Hepatocyte (in vitro differentiated cells): ENCODE measurements around the gene GNB1L. TPM values are rescaled to one million over a fixed set of nuclear protein-coding genes. Genes with fewer than 3 reads are reported as not detected.

Source experiments
- DNase-seq: peaks from one replicate; pipeline ENCODE4 v3.0.0-alpha.2; 2016; ENCODE audit warnings: low spot score
- H2AFZ ChIP-seq: fragments of 200-600 bp; sonication (generic); 2 replicates; pipeline ENCODE4 v1.6.0; 2016; ENCODE audit warnings: antibody characterized with exemption, mild to moderate bottlenecking
- H3K27ac ChIP-seq: fragments of 200-600 bp; sonication (generic); 2 replicates; pipeline ENCODE4 v1.5.1; 2016; ENCODE audit warnings: mild to moderate bottlenecking
- H3K27me3 ChIP-seq: fragments of 200-600 bp; sonication (generic); 2 replicates; pipeline ENCODE4 v1.6.1; 2016
- H3K36me3 ChIP-seq: fragments of 200-600 bp; sonication (generic); replicated peaks from 2 replicates; pipeline ENCODE4 v1.5.1; 2016; ENCODE audit warnings: low read depth; ENCODE audit not compliant: insufficient read depth
- H3K4me1 ChIP-seq: fragments of 200-600 bp; sonication (generic); 2 replicates; pipeline ENCODE4 v1.5.1; 2016; ENCODE audit warnings: mild to moderate bottlenecking, moderate library complexity; ENCODE audit not compliant: insufficient read depth
- H3K4me2 ChIP-seq: fragments of 200-600 bp; sonication (generic); 2 replicates; pipeline ENCODE4 v1.6.0; 2016
- H3K4me3 ChIP-seq: fragments of 200-600 bp; sonication (generic); 2 replicates; pipeline ENCODE4 v1.5.1; 2016; ENCODE audit warnings: mild to moderate bottlenecking
- H3K79me2 ChIP-seq: fragments of 200-600 bp; sonication (generic); 2 replicates; pipeline ENCODE4 v1.6.0; 2017; ENCODE audit warnings: mild to moderate bottlenecking
- H3K9me2 ChIP-seq: fragments of 200-600 bp; sonication (generic); replicated peaks from 2 replicates; pipeline ENCODE4 v1.6.0; 2017; ENCODE audit warnings: mild to moderate bottlenecking; ENCODE audit not compliant: insufficient read depth
- H3K9me3 ChIP-seq: fragments of 200-600 bp; sonication (generic); 2 replicates; pipeline ENCODE4 v1.5.1; 2016; ENCODE audit warnings: low read depth, mild to moderate bottlenecking
- H4K20me1 ChIP-seq: fragments of 200-600 bp; sonication (generic); 2 replicates; pipeline ENCODE4 v1.6.0; 2016; ENCODE audit warnings: mild to moderate bottlenecking; ENCODE audit not compliant: insufficient read depth, poor library complexity, severe bottlenecking
- EZH2 ChIP-seq: fragments of 200-600 bp; sonication (generic); IDR thresholded peaks from 2 replicates; pipeline ENCODE4 v1.6.1; 2016; ENCODE audit warnings: antibody characterized with exemption, mild to moderate bottlenecking, borderline replicate concordance
- EZH2phosphoT487 ChIP-seq: fragments of 200-600 bp; sonication (generic); IDR thresholded peaks from one replicate; pipeline ENCODE4 v1.6.1; 2018; ENCODE audit warnings: antibody characterized with exemption, mild to moderate bottlenecking, low read depth, moderate library complexity; ENCODE audit not compliant: unreplicated experiment, severe bottlenecking
- WGBS: methylation state at CpG from one replicate; pipeline ENCODE4 v1.1.6; 2016; ENCODE audit warnings: low lambda C conversion rate; ENCODE audit errors: missing lambda C conversion rate; 5-methylcytosine and 5-hydroxymethylcytosine counted together
- polyA plus RNA-seq: library from polyadenylated mRNA; unstranded; fragments of >200 nt; fragmentation: Nextera tagmentation; extraction: Ambion mirVana; gene quantifications from 2 replicates; pipeline ENCODE4 v1.2.1, GENCODE V29; 2016
- total RNA-seq: library from RNA; depleted of rRNA; stranded (reverse); fragments of >200 nt; gene quantifications from 2 replicates; pipeline ENCODE4 v1.2.3, GENCODE V29; 2014
- TF ChIP-seq, protein P1 (sequence below): fragments of 200-600 bp; sonication (generic); IDR thresholded peaks from 2 replicates; pipeline ENCODE4 v1.5.1; 2016; ENCODE audit warnings: antibody characterized with exemption, mild to moderate bottlenecking; ENCODE audit not compliant: poor library complexity

GNB1L gene
- total and polyA plus RNA-seq, 2 experiments from 2014 or later, result 4.1 to 8.5 TPM

- Histone ChIP-seq H3K27me3 (no peaks in the 10 kb centered on the region), H3K36me3 (no peaks in the 10 kb centered on the region), H3K4me3 (no peak overlapping the region), H3K4me1 (no peaks in the 10 kb centered on the region), H3K79me2 (no peaks in the 10 kb centered on the region), H2AFZ (no peak overlapping the region), H3K9me2 (no peaks in the 10 kb centered on the region), H3K27ac (no peak overlapping the region), H3K4me2 (no peak overlapping the region), H4K20me1 (no peaks in the 10 kb centered on the region), H3K9me3 (no peaks in the 10 kb centered on the region)
- no peak for DNase-seq
- TF ChIP-seq EZH2phosphoT487, result no peak
- 98% methylated on average over 31 of the region's 34 CpGs for WGBS
Measured at GRCh38 chr22:19788661-19789225, 65.9 kb downstream of the GNB1L start.

GRCh38 chr22:19787849-19788141 lies 66.9 kb downstream of the GNB1L start:
- H3K4me2 ChIP-seq, result no peak overlapping the region
- WGBS, result 95% methylated on average over 8 of the region's 9 CpGs

GRCh38 chr22:19786959-19787848 lies 67.5 kb downstream of the GNB1L start:
- 94% methylated on average over 28 of the region's 28 CpGs for WGBS
- H3K27me3 ChIP-seq, result no peaks in the 10 kb centered on the region
- no peak overlapping the region for H3K27ac ChIP-seq
- H3K9me3 ChIP-seq, result no peaks in the 10 kb centered on the region
- H3K79me2 ChIP-seq, result no peaks in the 10 kb centered on the region
- DNase-seq, result no peak
- no peaks in the 10 kb centered on the region for H3K4me1 ChIP-seq
- no peak overlapping the region for H3K4me2 ChIP-seq
- no peaks in the 10 kb centered on the region for H3K9me2 ChIP-seq
- TF ChIP-seq EZH2 (no peak), EZH2phosphoT487 (no peak)
- TF ChIP-seq, protein P1, sequence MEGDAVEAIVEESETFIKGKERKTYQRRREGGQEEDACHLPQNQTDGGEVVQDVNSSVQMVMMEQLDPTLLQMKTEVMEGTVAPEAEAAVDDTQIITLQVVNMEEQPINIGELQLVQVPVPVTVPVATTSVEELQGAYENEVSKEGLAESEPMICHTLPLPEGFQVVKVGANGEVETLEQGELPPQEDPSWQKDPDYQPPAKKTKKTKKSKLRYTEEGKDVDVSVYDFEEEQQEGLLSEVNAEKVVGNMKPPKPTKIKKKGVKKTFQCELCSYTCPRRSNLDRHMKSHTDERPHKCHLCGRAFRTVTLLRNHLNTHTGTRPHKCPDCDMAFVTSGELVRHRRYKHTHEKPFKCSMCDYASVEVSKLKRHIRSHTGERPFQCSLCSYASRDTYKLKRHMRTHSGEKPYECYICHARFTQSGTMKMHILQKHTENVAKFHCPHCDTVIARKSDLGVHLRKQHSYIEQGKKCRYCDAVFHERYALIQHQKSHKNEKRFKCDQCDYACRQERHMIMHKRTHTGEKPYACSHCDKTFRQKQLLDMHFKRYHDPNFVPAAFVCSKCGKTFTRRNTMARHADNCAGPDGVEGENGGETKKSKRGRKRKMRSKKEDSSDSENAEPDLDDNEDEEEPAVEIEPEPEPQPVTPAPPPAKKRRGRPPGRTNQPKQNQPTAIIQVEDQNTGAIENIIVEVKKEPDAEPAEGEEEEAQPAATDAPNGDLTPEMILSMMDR, result no peak
- no peak overlapping the region for H2AFZ ChIP-seq
- no peaks in the 10 kb centered on the region for H4K20me1 ChIP-seq
- no peaks in the 10 kb centered on the region for H3K36me3 ChIP-seq
- H3K4me3 ChIP-seq, result no peak overlapping the region

More at GRCh38 chr22:19787849-19788141, 66.9 kb downstream of the GNB1L start:
- Histone ChIP-seq H3K9me2 (no peaks in the 10 kb centered on the region), H2AFZ (no peak overlapping the region), H3K4me3 (no peak overlapping the region), H3K79me2 (no peaks in the 10 kb centered on the region), H3K9me3 (no peaks in the 10 kb centered on the region), H3K4me1 (no peaks in the 10 kb centered on the region), H3K27ac (no peak overlapping the region), H4K20me1 (no peaks in the 10 kb centered on the region), H3K36me3 (no peaks in the 10 kb centered on the region), H3K27me3 (no peaks in the 10 kb centered on the region)
- no peak for TF ChIP-seq EZH2
- TF ChIP-seq EZH2phosphoT487, result no peak
- TF ChIP-seq, protein P1, result no peak
- DNase-seq, result no peak

- TF ChIP-seq EZH2, result no peak
- TF ChIP-seq, protein P1, result no peak
- TF ChIP-seq EZH2phosphoT487, result no peak
- no peak overlapping the region for H3K4me2 ChIP-seq
- H3K27ac ChIP-seq, result no peak overlapping the region
- H3K79me2 ChIP-seq, result no peaks in the 10 kb centered on the region
- H2AFZ ChIP-seq, result no peak overlapping the region
- H3K4me1 ChIP-seq, result no peaks in the 10 kb centered on the region
- H3K27me3 ChIP-seq, result no peaks in the 10 kb centered on the region
- WGBS, result 90% methylated on average over 6 of the region's 6 CpGs
- H3K4me3 ChIP-seq, result no peak overlapping the region
- H4K20me1 ChIP-seq, result no peaks in the 10 kb centered on the region
- no peak for DNase-seq
- no peaks in the 10 kb centered on the region for H3K36me3 ChIP-seq
- no peaks in the 10 kb centered on the region for H3K9me2 ChIP-seq
- H3K9me3 ChIP-seq, result no peaks in the 10 kb centered on the region
Measured at GRCh38 chr22:19786264-19786585, 68.4 kb downstream of the GNB1L start.
